HG02763 (cell line): ENCODE measurements around the gene ANO9.

ENCODE experiments used
- ATAC-seq: cut with Tn5 transposase; IDR thresholded peaks from one replicate; pipeline ENCODE4 v1.9.1; 2021; ENCODE audit warnings: mild to moderate bottlenecking, moderate library complexity; ENCODE audit not compliant: unreplicated experiment

Gene ANO9

DNA sequence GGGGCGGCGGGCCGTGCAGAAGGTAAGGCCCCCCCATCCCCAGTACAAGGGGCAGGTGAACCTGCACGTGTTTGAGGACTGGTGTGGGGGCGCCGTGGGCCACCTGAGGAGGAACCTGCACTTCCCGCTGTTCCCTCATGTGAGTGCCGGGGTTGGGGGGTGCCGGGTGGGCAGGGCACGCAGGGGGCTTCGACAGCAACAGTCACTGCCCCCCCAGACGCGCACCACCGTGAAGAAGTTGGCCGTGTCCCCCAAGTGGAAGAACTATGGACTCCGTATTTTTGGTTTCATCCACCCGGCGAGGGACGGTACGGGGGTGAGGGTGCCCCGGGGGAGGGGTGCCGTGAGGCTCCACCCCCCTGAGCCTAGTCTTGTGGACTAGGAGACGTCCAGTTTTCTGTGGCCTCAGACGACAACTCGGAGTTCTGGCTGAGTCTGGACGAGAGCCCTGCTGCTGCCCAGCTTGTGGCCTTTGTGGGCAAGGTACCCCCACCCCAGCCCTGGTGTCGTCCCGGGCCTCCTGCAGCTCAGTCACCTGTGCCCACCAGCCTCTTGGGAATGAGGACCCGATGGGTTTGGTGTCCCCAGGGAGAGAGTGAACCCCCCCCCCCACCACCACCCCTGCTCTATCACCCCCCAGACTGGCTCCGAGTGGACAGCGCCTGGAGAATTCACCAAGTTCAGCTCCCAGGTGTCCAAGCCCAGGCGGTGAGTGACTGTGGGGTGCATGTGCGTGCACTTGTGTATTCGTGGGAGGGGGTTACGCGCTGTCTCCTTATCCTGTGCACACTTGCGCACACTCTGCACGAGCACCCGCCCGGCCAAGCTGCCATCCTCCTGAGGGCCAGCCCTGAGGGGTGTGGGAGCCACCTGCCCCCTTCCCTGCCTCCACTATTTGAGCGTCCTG, 68.7 kb downstream of the ANO9 start:
- no peak for ATAC-seq

DNA sequence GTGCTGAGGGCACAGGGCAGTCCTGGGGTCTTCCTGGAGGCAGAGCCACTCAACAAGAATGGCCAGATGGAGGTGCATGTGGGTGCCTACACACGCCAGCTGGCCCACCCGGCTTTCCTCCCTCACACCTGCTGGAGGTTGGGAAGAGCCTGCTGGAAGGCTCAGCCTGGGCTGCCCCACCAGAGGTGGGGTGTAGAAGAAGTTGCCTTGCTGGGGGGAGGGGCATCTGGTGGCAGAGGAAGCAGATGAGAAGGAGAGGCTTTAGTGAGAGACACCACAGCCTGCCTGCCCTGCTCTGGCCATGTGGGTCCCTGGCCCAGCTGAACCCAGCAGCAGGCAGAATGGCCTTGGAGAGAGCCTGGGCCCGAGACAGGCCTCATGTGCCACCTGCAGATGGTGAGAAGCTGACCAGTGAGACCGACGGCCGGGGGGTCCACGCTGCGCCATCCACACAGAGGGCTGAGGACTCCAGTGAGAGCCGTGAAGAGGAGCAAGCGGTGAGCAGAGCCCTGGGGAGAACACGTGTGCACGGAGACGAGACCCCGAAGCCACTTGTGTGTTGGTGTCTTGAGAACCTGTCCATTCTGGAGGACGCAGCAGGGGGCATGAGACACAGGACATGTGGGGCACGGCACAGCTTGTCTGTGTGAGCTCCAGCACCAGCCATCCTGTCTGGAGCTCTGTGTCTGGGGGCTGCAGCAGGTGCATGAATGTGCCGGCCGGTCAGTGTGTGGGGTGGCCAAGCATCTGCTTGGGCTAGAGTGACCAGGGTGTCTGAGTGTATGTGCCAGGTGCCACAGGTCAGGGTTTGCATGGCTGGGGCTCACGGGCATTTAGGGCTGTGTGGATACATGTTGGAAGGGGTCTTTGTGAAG, 69.9 kb downstream of the ANO9 start:
- no peak for ATAC-seq

DNA sequence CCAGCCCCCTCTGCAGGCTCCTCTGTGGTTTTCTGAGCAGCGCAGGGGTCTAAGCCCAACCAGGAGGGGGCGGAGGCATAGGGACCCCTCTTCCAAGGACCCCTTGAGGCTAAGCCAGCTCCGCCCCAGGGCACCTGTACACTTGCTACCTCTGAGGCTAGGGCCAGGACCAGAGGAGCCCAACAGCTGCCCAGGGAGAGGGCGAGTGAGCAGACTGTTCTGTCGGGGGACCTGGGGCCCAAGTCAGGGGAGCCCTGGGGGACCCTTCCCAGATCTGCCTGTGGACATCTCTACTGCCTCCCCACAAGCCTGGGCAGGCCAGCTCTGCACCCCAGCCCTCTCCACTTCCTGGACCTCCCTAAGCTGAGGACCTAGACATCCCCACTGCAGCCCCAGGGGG, 70.8 kb downstream of the ANO9 start:
- no peak for ATAC-seq

DNA sequence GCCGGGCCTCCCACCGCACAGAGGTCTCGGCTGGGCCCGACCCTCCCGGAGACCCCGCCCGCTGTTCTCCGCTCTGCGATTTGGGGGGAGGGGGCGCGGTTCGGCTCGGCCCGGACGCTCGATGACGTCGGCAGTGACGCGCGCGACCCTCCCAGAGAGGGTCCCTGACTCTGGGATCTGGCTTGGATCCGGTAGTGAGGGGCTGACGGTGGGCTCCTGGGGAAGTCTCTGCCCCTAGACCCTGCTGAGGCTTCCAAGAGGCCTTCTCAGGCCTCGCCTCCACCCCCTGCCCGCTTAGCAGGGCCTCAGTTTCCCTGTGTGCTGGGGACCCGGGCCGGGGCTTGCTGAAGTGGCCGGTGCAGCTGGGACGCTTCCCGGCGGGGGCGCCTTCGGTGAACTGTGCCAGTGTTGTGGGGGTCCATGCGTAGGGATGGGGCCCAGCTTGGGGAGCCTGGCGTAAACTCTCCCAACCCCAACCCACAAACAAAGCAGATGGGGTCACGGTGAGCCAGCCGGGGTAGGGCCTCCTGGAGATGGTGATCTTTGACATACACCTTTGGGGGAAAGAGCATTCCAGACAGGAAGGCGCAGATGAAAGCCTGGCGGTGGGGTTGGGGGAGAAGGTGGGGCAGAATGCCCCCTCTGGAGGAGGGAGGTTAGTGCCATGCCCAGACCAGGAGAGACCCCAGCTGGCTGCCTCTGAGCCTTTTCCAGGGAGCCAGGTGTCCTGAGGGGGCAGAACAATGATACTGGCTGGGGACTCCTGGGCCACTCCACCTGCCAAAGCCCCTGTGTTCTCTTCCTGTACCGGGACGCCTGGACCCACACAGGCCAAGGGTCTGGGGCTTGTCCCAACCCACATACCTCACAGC, 71.5 kb downstream of the ANO9 start:
- no peak for ATAC-seq

DNA sequence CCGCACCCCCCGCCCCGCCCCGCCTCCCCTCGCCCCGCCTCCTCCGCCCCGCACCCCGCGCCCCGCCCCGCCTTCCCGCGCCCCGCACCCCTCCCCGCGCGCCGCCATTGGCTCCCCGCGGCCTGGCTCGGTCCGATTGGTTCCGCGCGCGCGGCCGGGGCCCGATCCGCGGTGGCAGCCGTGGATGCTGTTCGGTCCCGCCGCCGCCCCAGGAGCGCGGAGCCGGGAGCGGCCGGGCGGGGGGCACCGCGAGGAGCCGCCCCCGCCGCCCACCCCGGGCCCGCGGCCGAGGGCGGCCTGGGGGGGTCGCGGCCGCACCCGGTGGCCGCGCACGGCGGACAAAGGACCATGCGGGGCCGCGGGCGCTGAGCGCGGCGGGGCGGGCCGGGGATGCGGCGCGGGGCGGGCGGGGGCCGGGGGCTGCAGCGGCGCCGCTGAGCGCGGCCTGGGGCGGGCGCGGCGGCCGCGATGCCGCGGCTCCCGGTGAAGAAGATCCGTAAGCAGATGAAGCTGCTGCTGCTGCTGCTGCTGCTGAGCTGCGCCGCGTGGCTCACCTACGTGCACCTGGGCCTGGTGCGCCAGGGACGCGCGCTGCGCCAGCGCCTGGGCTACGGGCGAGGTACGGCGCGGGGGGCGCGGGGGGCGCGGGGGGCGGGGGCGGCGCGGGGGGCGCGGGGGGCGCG, 72.3 kb downstream of the ANO9 start, which contains the start of gene B4GALNT4:
Gene B4GALNT4 (plus strand): TSS at position 164 of the 683 bp plus-strand sequence. CDS start 305 bp downstream, at position 469.
- ATAC-seq = no peak

DNA sequence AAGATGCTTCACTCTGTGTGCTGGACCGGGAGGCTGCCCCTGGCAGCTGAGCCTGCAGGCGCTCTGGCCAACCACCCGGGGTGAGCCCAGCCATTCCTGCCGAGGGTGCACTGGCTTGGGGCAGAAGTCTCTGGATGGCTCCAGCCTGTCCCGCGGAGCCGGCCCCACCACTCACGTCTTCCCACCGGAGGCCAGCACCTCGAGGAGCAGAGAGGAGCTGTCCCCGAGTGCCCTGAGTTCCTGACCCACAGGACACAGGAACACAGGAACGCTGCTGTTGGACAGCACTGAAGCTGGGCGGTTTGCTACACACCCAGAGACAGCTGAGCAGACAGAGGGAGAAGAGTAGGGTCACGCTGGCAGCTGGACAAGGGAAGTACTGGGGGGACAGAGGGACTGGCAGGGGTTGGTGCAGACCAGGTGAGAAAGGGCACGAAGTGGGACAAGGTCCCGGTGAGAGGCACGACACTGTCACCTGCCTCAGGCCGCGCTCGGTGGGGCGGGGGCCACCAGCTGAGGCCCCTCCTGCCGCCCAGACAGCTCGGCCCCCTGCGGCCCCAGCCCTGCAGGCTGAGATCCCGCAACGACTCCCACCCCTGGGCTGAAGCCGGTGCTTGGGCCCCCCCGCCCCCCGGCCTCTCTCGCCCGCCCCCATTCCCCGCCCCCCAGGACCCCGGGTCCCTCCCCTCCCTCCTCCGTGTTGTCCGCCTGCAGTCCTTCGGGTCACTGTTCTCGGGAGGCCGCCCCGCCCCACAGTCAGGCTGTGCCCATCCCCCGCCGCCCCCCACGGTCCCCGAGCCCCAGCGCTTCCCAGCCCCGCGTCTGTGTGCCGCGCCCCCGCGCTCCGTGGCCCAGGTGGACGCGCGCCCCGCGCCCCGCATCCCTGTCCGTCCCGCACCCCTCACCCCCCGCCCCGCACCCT, 73.1 kb downstream of the ANO9 start:
- ATAC-seq = no peak

DNA sequence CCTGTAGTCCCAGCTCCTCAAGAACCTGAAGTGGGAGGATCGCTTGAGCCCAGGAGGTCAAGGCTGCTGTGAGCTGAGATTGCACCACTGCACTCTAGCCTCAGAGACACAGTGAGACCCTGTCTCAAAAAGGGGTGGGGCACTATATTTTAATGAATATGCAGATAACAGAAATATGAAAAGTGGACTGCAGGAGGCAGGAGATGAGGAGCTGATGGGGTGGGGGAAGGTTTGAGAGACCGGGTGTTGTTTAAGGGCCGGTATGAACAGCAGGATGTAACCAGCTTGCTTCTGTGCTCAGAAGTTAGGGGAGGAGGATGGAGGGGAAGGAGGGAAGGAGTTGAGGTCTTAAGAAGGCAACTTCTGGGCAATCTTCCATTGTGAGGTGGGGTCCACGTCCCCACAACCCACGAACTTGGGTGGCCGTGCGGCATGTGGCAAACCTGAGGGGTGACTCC, 73.8 kb downstream of the ANO9 start:
- no peak for ATAC-seq
